WTC11 (cell line): Measurements from ENCODE around the gene IL26. TPM values are rescaled to one million over a fixed set of nuclear protein-coding genes. Genes with fewer than 3 reads are reported as not detected.

Experiments
- ATAC-seq: fragments of 200-7000 bp; cut with Tn5 transposase; 2 replicates; pipeline ENCODE4 v1.10.0; 2021; ENCODE audit warnings: mild to moderate bottlenecking, moderate library complexity
- Bru-seq: library from RNA; stranded (reverse); fragments of 400-500 nt; gene quantifications from one replicate; lab custom pipeline; 2021; lab: Mats Ljungman, UMichigan
- CTCF ChIA-PET: fragments of 300-600 bp; sonication (Branson Sonifier 250); formaldehyde crosslinking; loops from one replicate; lab custom pipeline; 2021; ENCODE audit warnings: antibody characterized with exemption; lab: Charles Lee
- POLR2A ChIA-PET: fragments of 350-600 bp; sonication (Branson Sonifier 250); formaldehyde crosslinking; loops from one replicate; lab custom pipeline; 2021; ENCODE audit warnings: antibody characterized with exemption; lab: Charles Lee
- DNase-seq: peaks from one replicate; pipeline ENCODE4 v3.0.0; 2021; ENCODE audit warnings: low spot score
- H3K27ac Mint-ChIP-seq: 2 replicates; pipeline ENCODE4 v1.8.0; 2021; ENCODE audit warnings: mixed read lengths
- H3K27me3 Mint-ChIP-seq: 2 replicates; pipeline ENCODE4 v1.8.0; 2021; ENCODE audit warnings: low read depth, mild to moderate bottlenecking, moderate library complexity, mixed read lengths
- H3K36me3 Mint-ChIP-seq: 2 replicates; pipeline ENCODE4 v1.8.0; 2021; ENCODE audit warnings: mixed read lengths
- H3K4me1 Mint-ChIP-seq: 2 replicates; pipeline ENCODE4 v1.8.0; 2022; ENCODE audit warnings: mixed read lengths
- H3K4me3 Mint-ChIP-seq: 2 replicates; pipeline ENCODE4 v1.8.0; 2021; ENCODE audit warnings: mild to moderate bottlenecking, moderate library complexity, mixed read lengths
- H3K9me3 Mint-ChIP-seq: 2 replicates; pipeline ENCODE4 v1.8.0; 2021; ENCODE audit warnings: mixed read lengths
- ATF1 ChIP-seq: sonication (generic); formaldehyde crosslinking; IDR thresholded peaks from 2 replicates; pipeline ENCODE4 v1.8.1; 2023; ENCODE audit warnings: mild to moderate bottlenecking, moderate library complexity, missing genetic modification reagents
- E2F1 ChIP-seq: sonication (generic); formaldehyde crosslinking; IDR thresholded peaks from 2 replicates; pipeline ENCODE4 v1.8.0; 2022; ENCODE audit warnings: mild to moderate bottlenecking, missing genetic modification reagents
- FOXK1 ChIP-seq: sonication (generic); formaldehyde crosslinking; IDR thresholded peaks from 2 replicates; pipeline ENCODE4 v1.8.0; 2022; ENCODE audit warnings: mild to moderate bottlenecking, moderate library complexity, missing genetic modification reagents
- FOXP4 ChIP-seq: sonication (generic); formaldehyde crosslinking; IDR thresholded peaks from 2 replicates; pipeline ENCODE4 v1.8.0; 2022; ENCODE audit warnings: mild to moderate bottlenecking, missing genetic modification reagents
- HMGXB4 ChIP-seq: sonication (generic); formaldehyde crosslinking; IDR thresholded peaks from 2 replicates; pipeline ENCODE4 v1.8.1; 2023; ENCODE audit warnings: mild to moderate bottlenecking, moderate library complexity, missing genetic modification reagents
- MLX ChIP-seq: sonication (generic); formaldehyde crosslinking; IDR thresholded peaks from 2 replicates; pipeline ENCODE4 v1.8.1; 2023; ENCODE audit warnings: mild to moderate bottlenecking, missing genetic modification reagents, moderate library complexity
- MYBL2 ChIP-seq: sonication (generic); formaldehyde crosslinking; IDR thresholded peaks from 2 replicates; pipeline ENCODE4 v1.8.1; 2023; ENCODE audit warnings: mild to moderate bottlenecking, moderate library complexity, missing genetic modification reagents
- RORB ChIP-seq: fragments of 250-450 bp; sonication (Bioruptor Pico); IDR thresholded peaks from 2 replicates; pipeline ENCODE4 v1.9.0; 2021; ENCODE audit warnings: mild to moderate bottlenecking
- ZBTB43 ChIP-seq: sonication (generic); formaldehyde crosslinking; IDR thresholded peaks from 2 replicates; pipeline ENCODE4 v1.8.1; 2023; ENCODE audit warnings: mild to moderate bottlenecking, missing genetic modification reagents
- ZMAT4 ChIP-seq: fragments of 250-450 bp; sonication (Bioruptor Pico); IDR thresholded peaks from 2 replicates; pipeline ENCODE4 v1.9.0; 2021; ENCODE audit warnings: mild to moderate bottlenecking
- ZNF121 ChIP-seq: sonication (generic); formaldehyde crosslinking; IDR thresholded peaks from 2 replicates; pipeline ENCODE4 v1.8.0; 2023; ENCODE audit warnings: missing genetic modification reagents
- ZNF317 ChIP-seq: sonication (generic); formaldehyde crosslinking; IDR thresholded peaks from 2 replicates; pipeline ENCODE4 v1.8.1; 2023; ENCODE audit warnings: low read depth, mild to moderate bottlenecking, moderate library complexity, missing genetic modification reagents, borderline replicate concordance
- ZNF416 ChIP-seq: fragments of 250-450 bp; sonication (Bioruptor Pico); IDR thresholded peaks from 2 replicates; pipeline ENCODE4 v1.9.0; 2021; ENCODE audit warnings: mild to moderate bottlenecking, inconsistent platforms
- long read RNA-seq, 3 experiments: library from RNA in 1 of 3; library from capped mRNA in 1 of 3; library from polyadenylated mRNA in 1 of 3; unstranded in 2 of 3; stranded (forward) in 1 of 3; transcript quantifications; one replicate each; pipeline ENCODE4 v2.0.0, GENCODE V29; 2021
- total RNA-seq: library from RNA; stranded (reverse); gene quantifications from 3 replicates; pipeline ENCODE4 v1.2.3, GENCODE V29; 2021

The IL26 gene
- not detected in 3 replicates for total RNA-seq
- not detected for Bru-seq, nascent RNA
- long read RNA-seq, experiment 1 = 0 reads
- long read RNA-seq, experiment 2 = 0 reads
- long read RNA-seq, experiment 3 = 0 reads

- Mint-ChIP-seq H3K4me3 (no peak within 1 kb of the TSS), H3K27ac (no peak within 1 kb of the TSS), H3K27me3 (no peaks in the 10 kb centered on the region), H3K9me3 (no peaks in the 10 kb centered on the region), H3K4me1 (peaks cover 11% of the 10 kb centered on the region), H3K36me3 (no peaks in the 10 kb centered on the region)
- DNase-seq (no peak), ATAC-seq (no peak)
- TF ChIP-seq ZBTB43 (no peak), RORB (CRISPR knock-in tag) (no peak), ZNF317 (no peak), E2F1 (no peak)
- ChIA-PET POLR2A (no interaction called here), CTCF (interaction anchor here (1.6 to 4.2 kb wide), 2 partner anchors 112 to 185 kb away, joined by 4 to 26 read pairs; no protein-coding TSS in a partner anchor)
Observed at GRCh38 chr12:68225576-68226476, at the start of gene IL26. IL26 (minus strand) TSS chr12:68225810; CDS start chr12:68225756, 54 bp downstream.

GRCh38 chr12:68272732-68273131, 47.1 kb upstream of the IL26 start:
- no peak for ATAC-seq
- no peak overlapping the region for H3K4me3 Mint-ChIP-seq
- H3K9me3 Mint-ChIP-seq = no peaks in the 10 kb centered on the region
- no peaks in the 10 kb centered on the region for H3K36me3 Mint-ChIP-seq
- H3K27me3 Mint-ChIP-seq = no peaks in the 10 kb centered on the region
- TF ChIP-seq ZNF416 (CRISPR knock-in tag) = no peak
- TF ChIP-seq MLX = no peak
- no peak for TF ChIP-seq ATF1
- no peak for TF ChIP-seq MYBL2 (CRISPR knock-in tag)
- TF ChIP-seq ZNF121 = no peak
- TF ChIP-seq FOXP4 = no peak
- TF ChIP-seq FOXK1 (CRISPR knock-in tag) = no peak
- no peak for TF ChIP-seq HMGXB4 (CRISPR knock-in tag)
- TF ChIP-seq ZMAT4 (CRISPR knock-in tag) = no peak
- TF ChIP-seq, all 79 proteins: peak for 0
- CTCF ChIA-PET = interaction anchor here (0.6 kb wide), 1 partner anchor 115 kb away, joined by 3 read pairs; no protein-coding TSS in a partner anchor
- no peak for DNase-seq
- no peak overlapping the region for H3K27ac Mint-ChIP-seq
- peaks cover 3% of the 10 kb centered on the region for H3K4me1 Mint-ChIP-seq
- POLR2A ChIA-PET = interaction anchor here (0.6 kb wide), 1 partner anchor 455 kb away, joined by 3 read pairs; no protein-coding TSS in a partner anchor
